SK-N-MC (cell line): ENCODE results near the gene TAPT1.

Experiments
- DNase-seq: peaks from one replicate; pipeline ENCODE4 v3.0.0-alpha.2; 2011; ENCODE audit warnings: low read depth, low spot score
- H3K27ac ChIP-seq: fragments of 200-600 bp; sonication (generic); 2 replicates; pipeline ENCODE4 v1.5.1; 2016; ENCODE audit warnings: mixed run types
- H3K36me3 ChIP-seq: fragments of 200-600 bp; sonication (generic); 2 replicates; pipeline ENCODE4 v1.6.1; 2017; ENCODE audit warnings: antibody characterized with exemption, low read length, mixed read lengths; ENCODE audit not compliant: insufficient read depth
- H3K4me3 ChIP-seq: fragments of 200-600 bp; sonication (generic); 2 replicates; pipeline ENCODE4 v1.5.1; 2016
- H3K9ac ChIP-seq: fragments of 200-600 bp; sonication (generic); 2 replicates; pipeline ENCODE4 v1.8.0; 2017; ENCODE audit warnings: mixed run types, mixed read lengths; ENCODE audit not compliant: insufficient read length
- H3K9me3 ChIP-seq: fragments of 200-600 bp; sonication (generic); 2 replicates; pipeline ENCODE4 v1.6.1; 2017; ENCODE audit warnings: low read depth, mild to moderate bottlenecking, antibody characterized with exemption, low read length, moderate library complexity, mixed read lengths
- EZH2 ChIP-seq: fragments of 200-600 bp; sonication (generic); IDR thresholded peaks from one replicate; pipeline ENCODE4 v1.6.1; 2017; ENCODE audit warnings: antibody characterized with exemption
- FOXP2 ChIP-seq: optimal IDR thresholded peaks from 2 replicates; pipeline ENCODE3; 2011; ENCODE audit warnings: mild to moderate bottlenecking, moderate library complexity; ENCODE audit not compliant: insufficient read depth; ENCODE audit errors: extremely low read length, control extremely low read depth
- POLR2AphosphoS5 ChIP-seq: IDR thresholded peaks from 2 replicates; pipeline ENCODE4 v1.6.1; 2012; ENCODE audit warnings: mild to moderate bottlenecking, low read depth, low read length, borderline replicate concordance

The TAPT1 gene

DNA sequence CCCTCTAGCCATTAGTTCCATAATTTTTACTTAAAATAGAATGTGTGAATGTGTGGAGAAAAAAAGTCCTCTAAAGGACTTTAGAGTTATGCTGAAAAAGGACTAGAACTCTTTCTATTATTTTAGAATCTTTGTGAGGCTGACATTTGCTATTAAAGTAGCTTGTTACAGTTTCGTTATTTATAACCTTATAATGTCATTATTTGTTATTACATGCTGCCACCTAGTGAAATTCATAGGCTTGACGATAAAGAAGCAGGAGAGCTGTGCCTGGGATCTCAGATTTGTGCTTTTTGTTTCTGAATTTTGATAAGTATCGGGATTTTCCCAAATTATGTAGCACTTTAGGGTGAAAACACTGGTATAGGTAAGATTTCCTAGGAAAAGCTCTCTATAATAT is 38.5 kb upstream of the TAPT1 start:
- DNase-seq, result peak; percentile 8
- H3K9ac ChIP-seq, result no peak overlapping the region
- H3K9me3 ChIP-seq, result no peaks in the 10 kb centered on the region
- H3K27ac ChIP-seq, result no peak overlapping the region
- no peak overlapping the region for H3K4me3 ChIP-seq
- TF ChIP-seq EZH2 (no peak), POLR2AphosphoS5 (no peak), FOXP2 (no peak)
- H3K36me3 ChIP-seq, result no peaks in the 10 kb centered on the region

DNA sequence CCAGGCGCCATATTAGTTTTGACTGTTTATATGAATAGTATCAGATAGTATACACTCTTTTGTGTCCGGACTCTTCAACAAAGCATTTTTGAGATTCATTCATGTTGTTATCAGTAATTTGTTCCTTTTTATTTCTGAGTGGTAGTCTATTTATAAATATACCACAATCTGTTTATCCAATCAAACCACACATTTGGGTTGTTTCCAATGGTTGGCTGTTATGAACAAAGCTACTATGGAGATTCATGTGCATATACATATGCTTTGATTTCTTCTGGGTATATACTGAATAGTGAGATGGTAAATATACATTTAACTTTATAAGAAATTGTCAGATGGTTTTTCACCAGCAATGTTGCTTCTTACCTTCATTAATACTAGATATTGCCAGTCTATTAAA is 36.8 kb upstream of the TAPT1 start:
- TF ChIP-seq FOXP2 (no peak), EZH2 (no peak), POLR2AphosphoS5 (no peak)
- no peak for DNase-seq
- H3K27ac ChIP-seq, result no peak overlapping the region
- H3K9me3 ChIP-seq, result no peaks in the 10 kb centered on the region
- H3K9ac ChIP-seq, result no peak overlapping the region
- H3K4me3 ChIP-seq, result no peak overlapping the region
- no peaks in the 10 kb centered on the region for H3K36me3 ChIP-seq

GRCh38 chr4:16262188-16262587 is 35.9 kb upstream of the TAPT1 start:
- Histone ChIP-seq H3K36me3 (no peaks in the 10 kb centered on the region), H3K9ac (no peak overlapping the region), H3K4me3 (no peak overlapping the region), H3K27ac (no peak overlapping the region), H3K9me3 (no peaks in the 10 kb centered on the region)
- DNase-seq, result no peak
- TF ChIP-seq POLR2AphosphoS5, result no peak
- TF ChIP-seq FOXP2, result no peak
- TF ChIP-seq EZH2, result no peak

DNA sequence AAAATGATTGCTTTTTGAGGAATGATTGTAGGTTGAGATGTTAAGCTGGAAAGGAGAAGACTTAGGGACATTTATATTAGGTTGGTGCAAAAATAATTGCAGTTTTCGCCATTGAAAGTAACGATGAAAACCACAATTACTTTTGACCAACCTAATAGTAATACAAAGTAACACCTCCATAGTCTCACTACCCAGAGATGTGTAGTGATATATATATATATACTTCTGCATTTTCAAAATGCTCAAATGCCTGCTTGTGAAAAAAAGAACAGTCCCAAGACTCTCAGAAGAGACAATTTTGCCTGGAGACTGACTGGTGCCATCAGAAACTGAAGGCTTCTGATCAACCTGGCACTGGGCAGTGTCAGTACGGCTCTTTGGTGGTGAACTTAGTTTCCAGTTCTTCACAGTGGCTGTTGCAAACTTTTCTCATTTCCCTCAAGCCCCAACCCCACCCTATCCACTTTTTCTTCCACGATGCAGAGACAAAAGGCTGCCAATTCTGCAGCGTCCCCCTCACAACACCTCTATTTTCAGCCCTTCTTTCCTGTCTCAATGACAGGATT is 35.1 kb upstream of the TAPT1 start:
- no peak for TF ChIP-seq POLR2AphosphoS5
- TF ChIP-seq EZH2, result no peak
- DNase-seq, result no peak
- Histone ChIP-seq H3K9ac (no peak overlapping the region), H3K36me3 (no peaks in the 10 kb centered on the region), H3K9me3 (no peaks in the 10 kb centered on the region), H3K4me3 (no peak overlapping the region), H3K27ac (no peak overlapping the region)

GRCh38 chr4:16259889-16260246 is 33.6 kb upstream of the TAPT1 start:
- H3K27ac ChIP-seq, result no peak overlapping the region
- no peaks in the 10 kb centered on the region for H3K9me3 ChIP-seq
- DNase-seq, result no peak
- TF ChIP-seq EZH2, result no peak
- no peak for TF ChIP-seq FOXP2
- no peak for TF ChIP-seq POLR2AphosphoS5
- no peak overlapping the region for H3K9ac ChIP-seq
- H3K4me3 ChIP-seq, result no peak overlapping the region
- H3K36me3 ChIP-seq, result no peaks in the 10 kb centered on the region

GRCh38 chr4:16259241-16259888 is 33.1 kb upstream of the TAPT1 start:
- TF ChIP-seq POLR2AphosphoS5 (no peak), FOXP2 (no peak), EZH2 (no peak)
- no peak overlapping the region for H3K4me3 ChIP-seq
- no peak overlapping the region for H3K27ac ChIP-seq
- H3K9ac ChIP-seq, result no peak overlapping the region
- no peaks in the 10 kb centered on the region for H3K36me3 ChIP-seq
- DNase-seq, result no peak
- no peaks in the 10 kb centered on the region for H3K9me3 ChIP-seq

DNA sequence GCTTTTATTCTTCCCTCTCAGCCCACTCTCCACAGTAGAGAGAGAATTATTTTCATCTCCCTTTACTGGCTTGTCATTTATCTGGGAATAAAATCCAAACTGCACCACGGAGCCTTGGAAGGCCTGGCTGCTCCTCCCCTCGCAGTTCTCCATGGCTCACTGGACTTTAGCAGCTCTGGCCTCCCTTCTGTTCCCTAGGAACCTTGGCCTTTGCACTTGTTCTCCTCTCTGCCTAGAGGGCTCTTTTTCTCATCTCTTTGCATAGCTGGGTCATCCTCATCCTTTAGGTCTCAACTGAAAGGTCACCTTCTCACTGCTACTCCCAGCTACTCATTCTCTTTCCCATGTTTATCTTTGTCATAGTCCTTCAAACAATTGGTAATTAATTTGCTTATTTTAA is 31.3 kb upstream of the TAPT1 start:
- TF ChIP-seq FOXP2, result no peak
- no peak for TF ChIP-seq POLR2AphosphoS5
- no peak for TF ChIP-seq EZH2
- Histone ChIP-seq H3K9ac (no peak overlapping the region), H3K36me3 (no peaks in the 10 kb centered on the region), H3K4me3 (no peak overlapping the region), H3K27ac (no peak overlapping the region), H3K9me3 (no peaks in the 10 kb centered on the region)
- no peak for DNase-seq

- no peak overlapping the region for H3K27ac ChIP-seq
- DNase-seq, result no peak
- TF ChIP-seq POLR2AphosphoS5, result no peak
- no peak for TF ChIP-seq EZH2
- TF ChIP-seq FOXP2, result no peak
- H3K36me3 ChIP-seq, result no peaks in the 10 kb centered on the region
- no peak overlapping the region for H3K9ac ChIP-seq
- H3K9me3 ChIP-seq, result no peaks in the 10 kb centered on the region
- H3K4me3 ChIP-seq, result no peak overlapping the region
These were observed 30.1 kb upstream of the TAPT1 start for GRCh38 chr4:16256343-16256742.

- Histone ChIP-seq H3K36me3 (no peaks in the 10 kb centered on the region), H3K9me3 (no peaks in the 10 kb centered on the region), H3K4me3 (no peak overlapping the region), H3K27ac (no peak overlapping the region), H3K9ac (no peak overlapping the region)
- no peak for DNase-seq
- no peak for TF ChIP-seq FOXP2
- no peak for TF ChIP-seq POLR2AphosphoS5
- TF ChIP-seq EZH2, result no peak
These were observed 29.5 kb upstream of the TAPT1 start for GRCh38 chr4:16255730-16256129.
